HCT116 (cell line): ENCODE measurements around the gene UBAC2. TPM values are rescaled to one million over a fixed set of nuclear protein-coding genes. Genes with fewer than 3 reads are reported as not detected.

Experiments used
- ATAC-seq: fragments of 200-7000 bp; cut with Tn5 transposase; 2 replicates; pipeline ENCODE4 v1.9.1; 2020; ENCODE audit warnings: mild to moderate bottlenecking, moderate library complexity
- BruUV-seq: library from RNA; stranded (reverse); fragments of 400-500 nt; replicated peaks from 2 replicates; lab custom pipeline; 2021; lab: Mats Ljungman, UMichigan
- CTCF ChIA-PET: fragments of 300-600 bp; sonication (Branson Sonifier 250); formaldehyde crosslinking; loops from one replicate; lab custom pipeline; 2021; ENCODE audit warnings: antibody characterized with exemption; lab: Charles Lee
- POLR2A ChIA-PET: fragments of 300-600, 350-600 bp; sonication (Branson Sonifier 250); formaldehyde crosslinking; loops from one replicate; lab custom pipeline; 2021; ENCODE audit warnings: antibody characterized with exemption; lab: Charles Lee
- RAD21 ChIA-PET, 2 experiments: fragments of 300-600 bp; sonication (Branson Sonifier 250); formaldehyde crosslinking; loops; one replicate each; lab custom pipeline; 2023; ENCODE audit warnings: low total read pairs in 2 of 2; ENCODE audit not compliant: uncharacterized antibody in 2 of 2, unreplicated experiment in 2 of 2, low non-redundant PET in 1 of 2; lab: Charles Lee
- DNase-seq: peaks from one replicate; pipeline ENCODE4 v3.0.0-alpha.2; 2010; ENCODE audit warnings: low read depth, low spot score
- H2AFZ ChIP-seq: fragments of 200-600 bp; shearing (Covaris generic), sonication (generic); 2 replicates; pipeline ENCODE4 v1.6.1; 2017; ENCODE audit warnings: low read depth, mixed run types, mixed read lengths, antibody characterized with exemption, low read length; ENCODE audit not compliant: poor library complexity, severe bottlenecking
- H3K27ac ChIP-seq: 2 replicates; pipeline ENCODE4 v1.5.1; 2012; ENCODE audit warnings: low read depth, low read length
- H3K27me3 ChIP-seq: fragments of 200-600 bp; sonication (generic); 2 replicates; pipeline ENCODE4 v1.6.1; 2016; ENCODE audit warnings: mixed run types, low read length, mixed read lengths; ENCODE audit not compliant: insufficient read depth
- H3K36me3 ChIP-seq, 2 experiments: fragments of 200-500 bp in 1 of 2; fragments of 200-600 bp in 1 of 2; sonication (Bioruptor generic) in 1 of 2; sonication (generic) in 1 of 2; 2 replicates each; pipeline versions ENCODE4 v1.5.1 to v1.6.1; 2014 to 2016; ENCODE audit warnings: low read length in 2 of 2, inconsistent platforms in 1 of 2, mixed read lengths in 1 of 2, mixed run types in 1 of 2; ENCODE audit not compliant: insufficient read depth in 2 of 2, control insufficient read depth in 1 of 2
- H3K4me1 ChIP-seq, 2 experiments: fragments of 200-600 bp in 1 of 2; sonication (generic) in 1 of 2; 2 replicates each; pipeline versions ENCODE4 v1.5.1 to v1.6.1; 2012 to 2017; ENCODE audit warnings: low read length in 2 of 2, inconsistent platforms in 1 of 2, mild to moderate bottlenecking in 1 of 2, mixed read lengths in 1 of 2, mixed run types in 1 of 2, moderate library complexity in 1 of 2; ENCODE audit not compliant: insufficient read depth in 2 of 2, control insufficient read depth in 1 of 2
- H3K4me2 ChIP-seq: fragments of 200-600 bp; sonication (generic); 2 replicates; pipeline ENCODE4 v1.6.1; 2017; ENCODE audit warnings: mixed run types, low read length, mixed read lengths
- H3K4me3 ChIP-seq, 2 experiments: fragments of 200-600 bp in 1 of 2; sonication (generic) in 1 of 2; replicated peaks in 1 of 2; 2 replicates each; pipeline ENCODE4 v1.5.1; 2011 to 2016; ENCODE audit warnings: low read length in 2 of 2, control low read depth in 1 of 2, low read depth in 1 of 2, mild to moderate bottlenecking in 1 of 2, mixed read lengths in 1 of 2, mixed run types in 1 of 2
- H3K79me2 ChIP-seq: fragments of 200-600 bp; sonication (generic); 2 replicates; pipeline ENCODE4 v1.6.1; 2017; ENCODE audit warnings: mild to moderate bottlenecking, mixed run types, low read length, moderate library complexity, mixed read lengths; ENCODE audit not compliant: insufficient read depth
- H3K9ac ChIP-seq: fragments of 200-600 bp; sonication (generic); 2 replicates; pipeline ENCODE4 v1.6.1; 2016; ENCODE audit warnings: low read length, mixed read lengths
- H3K9me2 ChIP-seq: fragments of 200-600 bp; sonication (generic), shearing (Covaris generic); 2 replicates; pipeline ENCODE4 v1.6.1; 2017; ENCODE audit warnings: mixed run types, mild to moderate bottlenecking, moderate library complexity; ENCODE audit not compliant: insufficient read depth
- H3K9me3 ChIP-seq, 2 experiments: fragments of 200-500 bp in 1 of 2; fragments of 200-600 bp in 1 of 2; sonication (Bioruptor generic) in 1 of 2; sonication (generic) in 1 of 2; 2 replicates each; pipeline ENCODE4 v1.6.1; 2014 to 2017; ENCODE audit warnings: low read length in 2 of 2, mixed read lengths in 2 of 2, inconsistent platforms in 1 of 2, low read depth in 1 of 2, mild to moderate bottlenecking in 1 of 2, mixed run types in 1 of 2, moderate library complexity in 1 of 2; ENCODE audit not compliant: control insufficient read depth in 1 of 2, insufficient read depth in 1 of 2
- H4K20me1 ChIP-seq: fragments of 200-600 bp; sonication (generic), shearing (Covaris generic); 2 replicates; pipeline ENCODE4 v1.6.1; 2017; ENCODE audit warnings: mixed run types, mild to moderate bottlenecking, moderate library complexity; ENCODE audit not compliant: insufficient read depth
- CBX3 ChIP-seq: IDR thresholded peaks from 2 replicates; pipeline ENCODE4 v1.6.1; 2012; ENCODE audit warnings: low read depth
- CEBPB ChIP-seq: IDR thresholded peaks from 2 replicates; pipeline ENCODE4 v1.6.1; 2012; ENCODE audit warnings: low read depth
- CTCF ChIP-seq, 3 experiments: fragments of 200-600 bp in 1 of 3; sonication (generic) in 1 of 3; IDR thresholded peaks in 2 of 3; conservative IDR thresholded peaks in 1 of 3; 2 replicates each; pipeline ENCODE4 v1.5.1; 2012 to 2017; ENCODE audit warnings: low read depth in 2 of 3, low read length in 2 of 3, antibody characterized with exemption in 1 of 3, borderline replicate concordance in 1 of 3, control low read depth in 1 of 3, mild to moderate bottlenecking in 1 of 3, mixed read lengths in 1 of 3, mixed run types in 1 of 3, moderate library complexity in 1 of 3; ENCODE audit not compliant: insufficient read depth in 1 of 3
- EZH2 ChIP-seq: fragments of 200-600 bp; sonication (generic); IDR thresholded peaks from 2 replicates; pipeline ENCODE4 v1.6.1; 2017; ENCODE audit warnings: antibody characterized with exemption, mixed run types
- MAX ChIP-seq: IDR thresholded peaks from 2 replicates; pipeline ENCODE4 v1.6.1; 2012
- RAD21 ChIP-seq: IDR thresholded peaks from 2 replicates; pipeline ENCODE4 v1.6.1; 2012; ENCODE audit warnings: low read depth, mild to moderate bottlenecking
- SP1 ChIP-seq: IDR thresholded peaks from 2 replicates; pipeline ENCODE4 v1.6.1; 2012; ENCODE audit warnings: low read depth
- SRF ChIP-seq: IDR thresholded peaks from 2 replicates; pipeline ENCODE4 v1.6.1; 2012; ENCODE audit warnings: low read depth
- TCF7L2 ChIP-seq: IDR thresholded peaks from 2 replicates; pipeline ENCODE4 v1.7.0; 2011; ENCODE audit warnings: borderline replicate concordance, inconsistent platforms; ENCODE audit not compliant: insufficient read depth, insufficient read length; ENCODE audit errors: extremely low read depth
- intact Hi-C: fragments of 100-400 bp; cut with micrococcal nuclease; formaldehyde crosslinking; loops from 2 replicates; pipeline ENCODE4 v1.10.0; 2022
- total RNA-seq: library from RNA; stranded (reverse); gene quantifications from one replicate; pipeline ENCODE4 v1.2.1, GENCODE V29; 2021; ENCODE audit not compliant: unreplicated experiment

Gene UBAC2
- total RNA-seq, 1 experiment from 2014 or later, result 67.4 TPM

GRCh38 chr13:99267927-99268326, 67.3 kb downstream of the UBAC2 start:
- H3K79me2 ChIP-seq, result peaks cover 30% of the 10 kb centered on the region
- no peaks in the 10 kb centered on the region for H3K27me3 ChIP-seq
- TF ChIP-seq CEBPB, result no peak
- TF ChIP-seq RAD21, result no peak
- no peak for TF ChIP-seq TCF7L2
- no peak for TF ChIP-seq CBX3
- TF ChIP-seq SRF, result no peak
- no peak for TF ChIP-seq SP1
- no peak for TF ChIP-seq CTCF (IDR thresholded peaks at IDR 0.05 in 2 of 3, conservative IDR thresholded peaks at IDR 0.05 in 1 of 3; ENCODE audit: borderline replicate concordance in 1 of 3, insufficient read depth in 1 of 3, low read depth in 2 of 3, low read length in 2 of 3)
- TF ChIP-seq MAX, result no peak
- no peak for TF ChIP-seq EZH2
- ATAC-seq, result no peak
- H3K9me3 ChIP-seq, result no peaks in the 10 kb centered on the region
- intact Hi-C loops, result loop anchor here (5.0 to 10.0 kb wide), 3 partner anchors 71 to 423 kb away; no protein-coding TSS in a partner anchor
- no peak overlapping the region for H3K4me3 ChIP-seq
- H4K20me1 ChIP-seq, result no peaks in the 10 kb centered on the region
- no peak overlapping the region for H3K9ac ChIP-seq
- H2AFZ ChIP-seq, result no peak overlapping the region
- ChIA-PET POLR2A (no interaction called here), RAD21 (no interaction called here), CTCF (interaction anchor here (6.7 kb wide), 1 partner anchor 169 kb away, joined by 90 read pairs; no protein-coding TSS in a partner anchor)
- H3K27ac ChIP-seq, result no peak overlapping the region
- H3K36me3 ChIP-seq, result peaks cover 2 to 4% of the 10 kb centered on the region in 2 experiments; a peak in 1 of 4 replicates
- H3K9me2 ChIP-seq, result no peaks in the 10 kb centered on the region
- H3K4me2 ChIP-seq, result no peak overlapping the region
- BruUV-seq, result no TSS peak
- no peaks in the 10 kb centered on the region for H3K4me1 ChIP-seq
- DNase-seq, result no peak
